Upper lobe of left lung (tissue), 6 donors: Measurements from ENCODE around the gene RIMBP2. TPM values are rescaled to one million over a fixed set of nuclear protein-coding genes. Genes with fewer than 3 reads are reported as not detected.

ENCODE experiments used
- ATAC-seq, 2 donors: fragments of 200-7000 bp; cut with Tn5 transposase; one replicate each; pipeline ENCODE4 v1.9.1; 2022; ENCODE audit warnings: mild to moderate bottlenecking in 2 of 2, moderate library complexity in 2 of 2; ENCODE audit not compliant: low FRiP score in 2 of 2
- DNase-seq, 2 donors: peaks; one replicate each; pipeline ENCODE4 v3.0.0-alpha.2; 2019 to 2020
- H3K27ac ChIP-seq, 4 donors: fragments of 200-600 bp; sonication (generic); one replicate each; pipeline ENCODE4 v1.5.1; 2016 to 2019
- H3K27me3 ChIP-seq, 4 donors: fragments of 200-600 bp; sonication (generic); one replicate each; pipeline ENCODE4 v1.5.1; 2017 to 2019
- H3K36me3 ChIP-seq, 4 donors: fragments of 200-600 bp; sonication (generic); one replicate each; pipeline ENCODE4 v1.5.1; 2016 to 2019
- H3K4me1 ChIP-seq, 4 donors: fragments of 200-600 bp; sonication (generic); one replicate each; pipeline ENCODE4 v1.5.1; 2018 to 2019
- H3K4me3 ChIP-seq, 4 donors: fragments of 200-600 bp; sonication (generic); one replicate each; pipeline ENCODE4 v1.5.1; 2017 to 2019; ENCODE audit warnings: mild to moderate bottlenecking in 2 of 4, moderate library complexity in 1 of 4
- H3K9me3 ChIP-seq, 4 donors: fragments of 200-600 bp; sonication (generic); one replicate each; pipeline ENCODE4 v1.5.1; 2018 to 2019
- CTCF ChIP-seq, 6 experiments: fragments of 450-650 bp in 4 of 6; fragments of 200-600 bp in 2 of 6; sonication (generic) in 2 of 6; IDR thresholded peaks; one replicate each; pipeline ENCODE4 v1.5.1; 2016 to 2019; ENCODE audit warnings: antibody characterized with exemption in 6 of 6
- EP300 ChIP-seq, 4 donors: sonication (generic); formaldehyde crosslinking; IDR thresholded peaks; one replicate each; pipeline ENCODE4 v1.5.1; 2017; ENCODE audit warnings: antibody characterized with exemption in 4 of 4, control low read depth in 2 of 4
- POLR2A ChIP-seq, 4 donors: fragments of 450-650 bp; IDR thresholded peaks; one replicate each; pipeline ENCODE4 v1.5.1; 2016 to 2017; ENCODE audit warnings: antibody characterized with exemption in 4 of 4, mild to moderate bottlenecking in 2 of 4
- POLR2AphosphoS5 ChIP-seq, 2 donors: sonication (generic); formaldehyde crosslinking; IDR thresholded peaks; one replicate each; pipeline ENCODE4 v1.5.1; 2017; ENCODE audit warnings: antibody characterized with exemption in 2 of 2
- WGBS, 2 donors: methylation state at CpG; one replicate each; pipeline ENCODE4 v1.1.5; 2017 to 2018; 5-methylcytosine and 5-hydroxymethylcytosine counted together
- total RNA-seq, 6 donors: library from RNA; depleted of rRNA in 4 of 6; stranded (reverse); fragments of >200 nt in 4 of 6; gene quantifications; one replicate each; pipeline versions ENCODE4 v1.1.0 to v1.2.1, GENCODE V29; 2016 to 2021
- donor health status: DM: no; HTN: no; CAD: no; lungs with moderate emphysema.
- donor health status: DM: no; HTN: yes; CAD: no; lungs with severe emphysema.

RIMBP2 gene
- total RNA-seq, 6 donors from 2014 or later: 0.23 to 3.9 (median 0.44) TPM; not detected in 1

- H3K4me3 ChIP-seq: no peak overlapping the region
- no peak for ATAC-seq
- no peaks in the 10 kb centered on the region for H3K27me3 ChIP-seq
- TF ChIP-seq EP300 (IDR thresholded peaks at IDR 0.05) (no peak), CTCF (IDR thresholded peaks at IDR 0.05) (no peak), POLR2AphosphoS5 (IDR thresholded peaks at IDR 0.05) (no peak), POLR2A (IDR thresholded peaks at IDR 0.05) (no peak)
- no peak overlapping the region for H3K27ac ChIP-seq
- 79 to 81% methylated on average over 6 of the region's 6 CpGs for WGBS, 2 donors
- peaks cover 0 to 6% (median 0%) of the 10 kb centered on the region in 4 donors for H3K9me3 ChIP-seq
- H3K36me3 ChIP-seq: no peaks in the 10 kb centered on the region
- no peaks in the 10 kb centered on the region for H3K4me1 ChIP-seq
- no peak for DNase-seq
These were observed 145.0 kb downstream of the RIMBP2 start for GRCh38 chr12:130571089-130571488.

DNA sequence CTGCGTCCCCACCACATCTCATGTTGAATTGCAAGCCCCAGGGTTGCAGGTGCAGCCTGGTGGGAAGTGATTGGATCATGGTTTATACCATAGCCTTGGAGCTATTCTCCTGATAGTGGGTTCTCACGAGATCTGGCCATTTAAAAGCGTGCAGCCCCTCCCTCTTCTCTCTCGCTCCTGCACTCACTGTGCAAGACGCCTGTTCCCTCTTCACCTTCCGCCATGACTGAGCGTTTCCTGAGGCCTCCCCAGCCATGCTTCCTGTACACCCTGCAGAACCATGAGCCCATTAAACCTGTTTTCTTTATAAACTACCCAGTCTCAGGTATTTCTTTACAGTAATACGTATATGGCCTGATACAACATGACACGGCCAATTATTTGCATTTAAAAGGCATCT, 146.6 kb downstream of the RIMBP2 start:
- no peaks in the 10 kb centered on the region for H3K4me1 ChIP-seq
- H3K36me3 ChIP-seq: no peaks in the 10 kb centered on the region
- peaks cover 0 to 13% (median 0%) of the 10 kb centered on the region in 4 donors for H3K9me3 ChIP-seq
- H3K27me3 ChIP-seq: no peaks in the 10 kb centered on the region
- H3K27ac ChIP-seq: no peak overlapping the region
- no peak overlapping the region for H3K4me3 ChIP-seq
- no peak for ATAC-seq
- WGBS, 2 donors: 64 to 77% methylated on average over 9 of the region's 9 CpGs
- TF ChIP-seq POLR2AphosphoS5 (IDR thresholded peaks at IDR 0.05) (no peak), EP300 (IDR thresholded peaks at IDR 0.05) (no peak), POLR2A (IDR thresholded peaks at IDR 0.05) (no peak), CTCF (IDR thresholded peaks at IDR 0.05) (no peak)
- DNase-seq: no peak

DNA sequence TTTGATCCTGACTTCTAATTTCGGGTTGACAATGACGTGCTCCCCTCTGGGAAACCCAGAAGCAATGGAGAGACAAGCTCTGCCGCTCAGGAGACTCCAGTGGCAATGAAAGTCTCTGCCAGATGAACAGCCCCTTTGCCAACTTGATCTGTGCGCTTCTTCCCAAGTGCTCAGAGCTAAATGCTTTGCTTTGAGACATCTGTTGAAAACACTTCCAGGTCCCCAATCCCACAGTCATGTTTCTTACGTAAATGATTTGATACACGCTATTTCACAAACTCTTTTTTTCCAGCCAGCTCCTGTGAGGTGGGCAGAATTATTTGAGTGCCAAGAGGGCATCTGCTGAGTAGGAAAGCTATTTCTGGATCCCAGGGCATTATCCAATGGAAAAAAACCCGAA, 147.6 kb downstream of the RIMBP2 start:
- Histone ChIP-seq H3K36me3 (no peaks in the 10 kb centered on the region), H3K9me3 (peaks cover 0 to 13% (median 0%) of the 10 kb centered on the region in 4 donors), H3K27ac (no peak overlapping the region), H3K27me3 (no peaks in the 10 kb centered on the region), H3K4me3 (no peak overlapping the region), H3K4me1 (no peaks in the 10 kb centered on the region)
- no peak for DNase-seq
- TF ChIP-seq POLR2AphosphoS5 (IDR thresholded peaks at IDR 0.05) (no peak), POLR2A (IDR thresholded peaks at IDR 0.05) (no peak)
- 78 to 87% methylated on average over 4 to 7 of the region's 7 CpGs for WGBS, 2 donors
- ATAC-seq: no peak

GRCh38 chr12:130568041-130568440, 148.1 kb downstream of the RIMBP2 start:
- TF ChIP-seq CTCF (IDR thresholded peaks at IDR 0.05) (no peak), POLR2A (IDR thresholded peaks at IDR 0.05) (no peak)
- H3K9me3 ChIP-seq: peaks cover 0 to 13% (median 0%) of the 10 kb centered on the region in 4 donors
- H3K4me3 ChIP-seq: no peak overlapping the region
- ATAC-seq (no peak), DNase-seq (no peak)
- no peak overlapping the region for H3K27ac ChIP-seq
- no peaks in the 10 kb centered on the region for H3K27me3 ChIP-seq
- no peaks in the 10 kb centered on the region for H3K4me1 ChIP-seq
- H3K36me3 ChIP-seq: no peaks in the 10 kb centered on the region
- 51 to 64% methylated on average over 2 of the region's 2 CpGs for WGBS, 2 donors

DNA sequence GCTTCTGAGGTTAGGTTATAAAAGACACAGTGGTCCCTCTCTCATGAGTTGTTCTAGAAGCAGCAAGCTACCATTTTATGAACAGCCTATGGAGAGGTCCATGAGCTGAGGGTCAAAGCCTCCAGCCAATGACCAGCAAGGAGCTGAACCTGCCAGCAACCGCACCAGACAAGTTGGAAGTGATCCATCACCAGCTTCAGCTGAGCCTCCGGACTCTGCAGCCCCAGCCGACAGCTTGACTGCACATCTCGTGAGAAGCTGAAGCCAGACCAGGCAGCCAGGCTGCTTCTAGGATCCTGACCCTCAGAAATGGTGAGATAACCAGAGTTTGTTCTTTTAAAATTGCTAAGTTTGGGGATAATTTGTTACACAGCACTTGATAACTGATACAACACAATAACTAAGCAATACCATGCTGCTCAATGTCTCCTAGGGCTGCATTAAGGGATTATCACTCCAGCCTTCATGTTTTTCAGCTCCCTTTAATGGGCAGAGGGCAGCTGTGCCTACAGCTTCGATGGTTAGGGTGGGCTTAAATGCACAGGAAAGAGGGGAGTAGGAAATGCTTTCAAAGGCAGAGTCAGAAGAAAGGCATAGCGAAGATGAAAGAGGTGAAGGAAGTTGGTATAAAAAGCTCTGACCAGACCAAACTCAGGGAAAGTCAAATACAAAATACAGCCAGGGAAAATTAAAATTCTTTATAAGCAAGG, 149.5 kb downstream of the RIMBP2 start:
- Histone ChIP-seq H3K4me3 (no peak overlapping the region), H3K9me3 (peaks cover 0 to 13% (median 0%) of the 10 kb centered on the region in 4 donors), H3K36me3 (no peaks in the 10 kb centered on the region), H3K27ac (no peak overlapping the region), H3K27me3 (no peaks in the 10 kb centered on the region), H3K4me1 (no peaks in the 10 kb centered on the region)
- TF ChIP-seq CTCF (IDR thresholded peaks at IDR 0.05) (no peak), EP300 (IDR thresholded peaks at IDR 0.05) (no peak), POLR2AphosphoS5 (IDR thresholded peaks at IDR 0.05) (no peak), POLR2A (IDR thresholded peaks at IDR 0.05) (no peak)
- WGBS, 2 donors: 77 to 81% methylated on average over 6 of the region's 6 CpGs
- ATAC-seq: no peak
- DNase-seq: no peak
